Embryonic facial prominence (tissue), 1 donor: ENCODE data around the gene CTNNA3.
"Not testable (repeated sequence)": the region's sequence is repeated elsewhere in the genome, so short reads cannot be mapped to it uniquely, and the experiment has no call there.

Experiments used
- DNase-seq: peaks from one replicate; pipeline ENCODE4 v3.0.0-alpha.2; 2016; ENCODE audit errors: extremely low spot score

CTNNA3 gene

DNA sequence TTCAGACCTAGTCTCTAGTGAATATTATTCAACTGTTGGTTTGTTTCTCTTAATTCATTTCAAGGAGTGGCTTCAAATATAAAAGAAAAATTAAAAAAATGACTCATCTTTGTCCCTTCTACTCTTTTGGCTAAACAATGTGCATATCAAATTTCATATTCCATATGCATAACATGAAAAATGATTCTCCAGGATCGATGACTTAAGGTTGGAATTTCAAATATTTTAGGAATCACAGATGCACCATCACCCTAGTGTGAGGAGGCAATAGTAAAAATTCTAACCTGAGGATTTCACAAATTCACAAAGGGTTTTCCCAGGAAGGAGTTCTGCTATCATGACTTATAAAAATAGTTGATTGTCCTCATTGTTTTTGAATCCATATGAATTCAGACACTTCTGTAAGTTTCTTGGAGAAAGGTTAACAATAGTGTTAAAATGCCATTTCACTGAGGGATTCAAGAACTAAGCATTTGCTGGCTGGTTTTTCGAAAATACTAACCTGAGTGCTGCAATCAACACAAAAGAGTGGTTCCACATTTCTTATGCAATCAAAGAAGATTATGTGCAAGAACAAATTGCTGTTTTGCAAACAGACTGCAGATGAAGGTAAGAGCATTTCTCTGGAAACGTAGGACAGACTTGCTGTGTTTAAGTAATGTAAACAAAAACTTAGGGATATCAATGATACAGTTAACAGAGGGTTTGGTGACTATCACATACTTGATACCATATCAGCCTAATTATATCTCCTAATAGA, 1317.7 kb downstream of the CTNNA3 start:
- no peak for DNase-seq

- no peak for DNase-seq
Observed at GRCh38 chr10:66368146-66368545, 1327.8 kb downstream of the CTNNA3 start.

DNA sequence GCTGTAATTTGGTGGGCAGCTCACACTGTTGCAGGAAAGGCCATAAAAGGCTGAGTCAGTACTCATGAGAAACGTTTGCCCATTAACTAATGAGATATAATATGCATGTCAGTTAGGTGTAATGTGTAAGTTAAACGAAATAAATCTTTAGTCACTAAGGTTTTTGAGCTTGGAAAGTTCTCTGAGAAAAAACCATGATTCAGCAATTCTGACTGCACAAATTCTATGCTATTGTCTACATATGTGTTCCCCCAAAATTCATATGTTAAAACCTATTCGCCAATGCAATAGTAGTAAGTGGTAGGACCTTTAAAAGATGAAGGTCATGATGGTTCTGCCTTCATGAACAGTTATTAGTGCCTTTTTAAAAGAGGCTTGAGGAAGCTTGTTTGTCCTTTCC, 1329.8 kb downstream of the CTNNA3 start:
- no peak for DNase-seq

GRCh38 chr10:66365686-66366085, 1330.3 kb downstream of the CTNNA3 start:
- no peak for DNase-seq

- no peak for DNase-seq
Observed at GRCh38 chr10:66362522-66362921, 1333.5 kb downstream of the CTNNA3 start.

DNA sequence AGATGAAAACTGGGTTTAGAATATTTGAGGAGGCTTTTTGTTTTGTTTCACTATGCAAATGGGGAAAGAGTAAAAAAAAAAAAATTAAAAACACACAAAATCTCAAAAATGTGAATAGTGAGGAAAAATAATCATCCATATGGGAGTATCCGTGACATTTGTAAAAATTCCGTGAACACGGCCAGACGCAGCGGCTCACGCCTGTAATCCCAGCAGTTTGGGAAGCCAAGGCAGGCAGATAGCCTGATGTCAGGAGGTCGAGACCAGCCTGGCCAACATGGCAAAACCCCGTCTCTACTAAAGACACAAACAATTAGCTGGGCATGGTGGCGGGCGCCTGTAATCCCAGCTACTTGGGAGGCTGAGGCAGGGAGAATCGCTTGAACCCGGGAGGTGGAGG, 1342.2 kb downstream of the CTNNA3 start:
- not testable (repeated sequence) for DNase-seq

- DNase-seq: no peak
Observed at GRCh38 chr10:66353422-66353821, 1342.6 kb downstream of the CTNNA3 start.

DNA sequence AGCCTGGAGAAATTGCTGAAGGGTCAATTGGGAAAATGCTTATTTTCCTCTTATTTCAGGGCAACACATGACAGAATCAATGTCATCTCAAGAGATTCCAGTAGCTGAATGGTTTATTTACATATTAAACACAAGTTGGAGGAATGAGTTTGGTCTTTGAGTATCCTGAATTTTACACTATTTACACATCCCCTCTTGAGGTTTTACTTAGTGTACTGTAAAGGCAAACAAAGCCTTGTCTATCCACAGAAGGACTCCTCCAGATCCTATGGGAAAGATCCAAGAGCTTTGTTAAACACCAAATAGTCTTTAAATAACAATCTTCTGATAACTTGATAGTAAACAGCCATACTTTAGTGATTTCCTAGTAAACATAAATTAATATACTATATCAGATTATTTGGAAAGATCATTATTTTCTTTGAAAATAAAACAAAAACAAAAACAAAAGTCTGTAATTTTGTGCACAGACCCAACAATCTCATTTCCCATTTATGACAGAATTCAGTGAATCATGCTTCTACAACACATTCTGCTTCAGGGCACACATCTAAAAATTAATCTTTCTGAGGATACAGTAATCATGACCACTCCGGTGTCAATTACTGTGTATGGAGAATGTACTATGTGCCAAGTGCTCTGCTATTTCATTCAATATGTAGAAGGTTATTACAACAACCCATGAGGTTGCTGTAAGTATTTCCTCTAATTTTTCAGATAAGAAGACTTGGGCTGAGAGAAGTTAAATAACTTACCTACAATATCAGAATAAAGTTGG, 1345.2 kb downstream of the CTNNA3 start:
- DNase-seq: no peak

DNA sequence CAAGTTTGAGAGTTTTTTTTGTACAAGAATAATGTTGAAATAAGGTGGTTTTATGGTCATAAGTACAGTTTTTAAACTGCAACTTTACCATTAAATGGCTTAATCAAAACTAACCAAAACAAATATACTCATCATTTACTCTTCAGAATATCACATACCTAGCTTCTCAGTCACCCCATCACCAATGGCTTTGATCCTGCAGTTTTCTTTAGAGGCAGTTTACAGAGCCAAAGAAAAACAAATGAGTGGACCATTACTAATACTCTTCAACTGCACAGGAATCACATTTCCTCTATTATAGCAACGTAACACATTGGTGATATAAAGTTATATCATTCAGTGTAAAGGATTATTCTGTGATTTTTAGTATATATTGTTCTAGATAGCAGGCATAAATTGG, 1346.3 kb downstream of the CTNNA3 start:
- no peak for DNase-seq

- DNase-seq: no peak
Observed at GRCh38 chr10:66349076-66349475, 1346.9 kb downstream of the CTNNA3 start.

GRCh38 chr10:66337211-66337610, 1358.8 kb downstream of the CTNNA3 start:
- no peak for DNase-seq

GRCh38 chr10:66336791-66337190, 1359.2 kb downstream of the CTNNA3 start:
- no peak for DNase-seq

GRCh38 chr10:66335753-66336152, 1360.2 kb downstream of the CTNNA3 start:
- DNase-seq: not testable (repeated sequence)

DNA sequence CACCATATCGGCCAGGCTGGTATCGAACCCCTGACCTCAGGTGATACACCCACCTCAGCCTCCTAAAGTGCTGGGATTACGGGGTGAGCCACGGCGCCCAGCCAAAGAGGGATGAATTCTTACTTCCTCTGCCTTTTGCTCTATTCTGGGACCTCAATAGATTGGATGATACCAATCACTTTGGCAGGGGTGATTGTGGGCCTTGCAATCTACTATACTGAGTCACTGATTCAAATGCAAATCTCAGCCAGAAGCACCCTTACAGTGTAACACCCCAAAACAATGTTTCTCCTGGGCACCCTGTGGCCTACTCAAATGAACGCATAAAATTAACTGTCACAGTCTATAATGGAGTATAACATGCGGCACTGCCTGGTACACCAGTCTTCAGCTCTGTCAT, 1366.8 kb downstream of the CTNNA3 start:
- no peak for DNase-seq

GRCh38 chr10:66326876-66327275, 1369.1 kb downstream of the CTNNA3 start:
- DNase-seq: no peak

GRCh38 chr10:66322777-66323176, 1373.2 kb downstream of the CTNNA3 start:
- DNase-seq: no peak

DNA sequence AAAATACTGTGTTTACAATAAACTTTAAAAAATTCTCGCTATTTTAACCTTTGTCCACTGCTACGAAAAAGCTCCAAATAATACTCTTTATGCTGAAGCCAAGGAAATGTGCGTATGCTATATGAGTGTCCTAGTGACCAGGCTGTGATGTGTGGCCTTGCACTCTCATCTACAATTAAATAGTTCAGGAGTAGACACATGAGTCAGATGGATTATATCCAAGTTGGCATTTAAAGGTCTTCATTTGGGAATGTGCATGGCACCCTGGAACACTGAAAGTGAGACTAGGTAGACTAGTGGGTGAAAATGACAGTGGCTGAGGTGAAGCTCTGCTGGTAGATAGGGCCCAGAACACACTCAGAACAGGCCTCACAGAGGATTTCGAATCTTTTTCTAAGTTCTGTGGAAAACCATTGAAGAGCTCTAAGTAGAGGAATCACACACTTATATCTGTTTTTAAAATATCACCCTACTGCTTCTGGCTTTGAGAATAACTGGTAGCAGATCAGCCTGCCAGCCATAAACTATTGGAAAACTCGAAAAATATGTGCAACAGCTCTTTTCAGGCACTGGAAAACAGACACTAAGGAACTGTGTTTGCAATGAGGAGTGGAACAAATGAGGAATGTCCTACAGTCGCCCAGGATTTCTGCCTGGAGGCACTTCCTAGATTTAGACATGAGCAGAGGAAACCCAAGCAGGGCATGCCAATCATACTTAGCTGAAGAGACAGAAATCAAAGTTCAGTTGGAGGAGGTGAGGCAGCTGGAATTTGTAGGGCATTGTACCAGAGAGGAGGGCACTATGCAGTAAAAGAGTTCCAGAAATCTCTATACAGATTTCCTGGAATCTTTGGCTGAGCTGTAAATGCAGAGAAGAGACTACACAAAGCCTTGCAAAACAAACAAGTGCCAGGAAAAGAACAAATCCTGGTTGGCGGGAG, 1374.0 kb downstream of the CTNNA3 start:
- peak; percentile 64 for DNase-seq

DNA sequence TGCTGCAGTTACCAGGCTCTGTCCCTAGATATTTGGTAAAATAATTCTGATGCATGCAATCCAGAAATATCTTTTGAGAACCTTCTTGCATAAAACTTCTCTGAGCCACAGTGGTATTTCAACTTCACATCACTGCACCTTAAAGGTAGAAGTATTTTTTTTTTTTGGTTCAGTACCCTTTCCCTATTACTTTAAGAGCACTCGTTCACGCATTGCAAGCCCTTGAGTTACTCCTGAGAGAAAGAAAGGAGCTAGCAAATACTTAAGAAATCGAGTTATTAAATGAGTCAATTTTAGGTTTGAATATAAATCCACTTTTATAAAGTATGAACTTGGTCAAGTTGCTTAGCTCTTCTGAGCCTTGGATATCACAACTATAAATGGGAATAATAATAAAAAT, 1377.2 kb downstream of the CTNNA3 start:
- DNase-seq: no peak

GRCh38 chr10:66307826-66308225, 1388.2 kb downstream of the CTNNA3 start:
- no peak for DNase-seq

GRCh38 chr10:66301078-66301477, 1394.9 kb downstream of the CTNNA3 start:
- DNase-seq: no peak

- no peak for DNase-seq
Observed at GRCh38 chr10:66295602-66296001, 1400.4 kb downstream of the CTNNA3 start.

DNA sequence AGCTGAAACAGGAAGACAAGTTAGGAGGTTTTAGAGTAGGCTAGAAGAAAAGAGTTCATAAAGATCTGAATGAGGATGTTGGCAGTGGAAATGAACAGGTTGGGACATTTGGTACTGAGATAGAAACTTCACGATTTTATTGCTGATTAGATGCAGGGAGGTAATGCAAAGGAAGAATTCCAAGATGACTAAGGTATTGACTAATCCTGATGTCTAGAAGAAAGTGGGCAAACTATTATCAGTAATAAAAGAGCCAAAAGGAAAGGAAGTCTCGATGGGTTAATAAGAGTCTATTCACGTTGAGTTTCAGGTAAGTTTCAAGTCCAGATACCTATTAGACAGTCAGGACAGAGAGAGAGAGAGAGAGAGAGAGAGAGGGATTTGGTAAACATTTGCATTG, 1401.5 kb downstream of the CTNNA3 start:
- no peak for DNase-seq
